Endothelial cell of umbilical vein (primary cell): ENCODE data around the gene TPST1.
"Not testable (repeated sequence)": the region's sequence is repeated elsewhere in the genome, so short reads cannot be mapped to it uniquely, and the experiment has no call there.

Experiments used
- CTCF ChIP-seq, 2 donors: IDR thresholded peaks; 1 replicate in 1 of 2; 2 replicates in 1 of 2; pipeline ENCODE4 v1.5.1; 2011; ENCODE audit warnings: low read length in 2 of 2, mild to moderate bottlenecking in 2 of 2, moderate library complexity in 2 of 2, control low read depth in 1 of 2, inconsistent platforms in 1 of 2, low read depth in 1 of 2; ENCODE audit not compliant: insufficient read depth in 1 of 2; ENCODE audit errors: extremely low read depth in 1 of 2
- EZH2 ChIP-seq: IDR thresholded peaks from 2 replicates; pipeline ENCODE4 v1.6.1; 2012; ENCODE audit warnings: borderline replicate concordance, low read depth, mild to moderate bottlenecking, moderate library complexity, low read length, inconsistent platforms; ENCODE audit not compliant: severe bottlenecking
- FOS ChIP-seq: IDR thresholded peaks from 2 replicates; pipeline ENCODE4 v1.6.1; 2011; ENCODE audit warnings: mild to moderate bottlenecking, low read length, moderate library complexity, borderline replicate concordance; ENCODE audit not compliant: insufficient read depth
- JUN ChIP-seq: IDR thresholded peaks from 2 replicates; pipeline ENCODE4 v1.6.1; 2011; ENCODE audit warnings: borderline replicate concordance, low read depth; ENCODE audit not compliant: insufficient read length, insufficient read depth
- MYC ChIP-seq: IDR thresholded peaks from one replicate; pipeline ENCODE4 v1.6.1; 2011; ENCODE audit warnings: mild to moderate bottlenecking, low read depth, low read length
- POLR2A ChIP-seq: IDR thresholded peaks from 2 replicates; pipeline ENCODE4 v1.6.1; 2012; ENCODE audit warnings: low read depth, mild to moderate bottlenecking, control low read depth, low read length
- POLR2AphosphoS5 ChIP-seq: IDR thresholded peaks from 2 replicates; pipeline ENCODE4 v1.6.1; 2012; ENCODE audit warnings: low read depth, mild to moderate bottlenecking, control low read depth, low read length, moderate library complexity; ENCODE audit not compliant: insufficient read depth
- TF ChIP-seq, protein P1 (sequence below): IDR thresholded peaks from 2 replicates; pipeline ENCODE4 v1.6.1; 2011; ENCODE audit not compliant: insufficient read depth, insufficient read length

DNA sequence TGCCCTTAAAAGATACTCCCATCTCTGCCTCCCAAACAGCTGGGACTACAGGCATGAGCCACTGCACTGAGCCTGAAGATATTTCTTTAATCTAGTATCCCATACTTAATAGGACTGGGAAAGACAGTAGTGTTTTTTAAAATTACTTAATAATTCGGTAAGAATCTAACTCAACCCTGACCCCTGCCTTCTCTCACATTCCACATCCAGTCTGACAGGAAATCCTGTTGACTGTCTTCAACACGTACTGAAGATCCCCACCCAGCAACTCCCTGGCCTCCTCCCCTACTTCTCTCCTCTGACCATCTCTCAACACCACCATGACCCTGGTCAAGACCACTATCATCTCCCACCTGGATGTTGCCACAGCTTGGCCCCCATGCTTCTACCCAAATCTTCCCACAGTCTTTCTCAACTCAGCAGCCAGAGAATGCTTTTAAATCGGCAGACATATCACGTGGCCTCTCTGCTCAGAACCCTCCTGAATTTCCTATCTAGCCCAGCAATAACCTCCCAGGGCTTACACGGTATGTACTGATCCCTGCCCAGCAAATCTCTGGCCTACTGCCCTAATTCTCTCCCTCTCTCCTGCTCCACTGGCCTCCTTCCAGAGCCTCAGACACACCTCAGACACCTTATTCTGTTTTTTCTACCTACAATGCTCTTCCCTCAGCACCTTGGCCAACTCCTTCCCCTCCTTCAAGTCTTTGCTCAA is 180.2 kb downstream of the TPST1 start:
- TF ChIP-seq CTCF (IDR thresholded peaks at IDR 0.05; ENCODE audit: extremely low read depth in 1 of 2, insufficient read depth in 1 of 2, low read depth in 1 of 2, low read length in 2 of 2); EZH2; JUN; POLR2AphosphoS5; POLR2A; MYC; FOS: not testable (repeated sequence)
- TF ChIP-seq, protein P1, sequence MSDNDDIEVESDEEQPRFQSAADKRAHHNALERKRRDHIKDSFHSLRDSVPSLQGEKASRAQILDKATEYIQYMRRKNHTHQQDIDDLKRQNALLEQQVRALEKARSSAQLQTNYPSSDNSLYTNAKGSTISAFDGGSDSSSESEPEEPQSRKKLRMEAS, result not testable (repeated sequence)
